NCI-H187 (cell line): ENCODE data around the gene KHDC1.
"Not testable (repeated sequence)": the region's sequence is repeated elsewhere in the genome, so short reads cannot be mapped to it uniquely, and the experiment has no call there.

Source experiments
- DNase-seq, 2 experiments: peaks; one replicate each; lab custom pipeline; 2025; lab: John Stamatoyannopoulos, UW

The KHDC1 gene

DNA sequence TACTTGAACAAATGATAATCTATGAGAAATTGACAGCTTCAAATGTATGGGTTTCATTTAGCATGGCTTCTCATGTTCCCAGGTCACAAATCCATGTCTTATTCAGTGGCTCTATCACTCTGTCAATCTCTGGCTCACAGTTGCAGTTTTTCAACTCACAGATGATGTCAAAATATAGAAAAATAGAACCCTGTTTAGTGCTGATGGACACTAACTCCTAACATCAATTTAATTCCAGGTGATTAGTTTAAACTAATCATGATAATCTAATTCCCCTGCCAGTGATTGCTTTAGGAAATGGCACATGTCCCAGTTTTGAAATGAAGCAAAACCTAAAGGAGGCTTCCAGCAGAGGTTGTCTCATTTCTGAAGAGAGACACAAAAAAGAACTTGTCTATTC is 13.0 kb downstream of the KHDC1 start:
- DNase-seq: no peak

DNA sequence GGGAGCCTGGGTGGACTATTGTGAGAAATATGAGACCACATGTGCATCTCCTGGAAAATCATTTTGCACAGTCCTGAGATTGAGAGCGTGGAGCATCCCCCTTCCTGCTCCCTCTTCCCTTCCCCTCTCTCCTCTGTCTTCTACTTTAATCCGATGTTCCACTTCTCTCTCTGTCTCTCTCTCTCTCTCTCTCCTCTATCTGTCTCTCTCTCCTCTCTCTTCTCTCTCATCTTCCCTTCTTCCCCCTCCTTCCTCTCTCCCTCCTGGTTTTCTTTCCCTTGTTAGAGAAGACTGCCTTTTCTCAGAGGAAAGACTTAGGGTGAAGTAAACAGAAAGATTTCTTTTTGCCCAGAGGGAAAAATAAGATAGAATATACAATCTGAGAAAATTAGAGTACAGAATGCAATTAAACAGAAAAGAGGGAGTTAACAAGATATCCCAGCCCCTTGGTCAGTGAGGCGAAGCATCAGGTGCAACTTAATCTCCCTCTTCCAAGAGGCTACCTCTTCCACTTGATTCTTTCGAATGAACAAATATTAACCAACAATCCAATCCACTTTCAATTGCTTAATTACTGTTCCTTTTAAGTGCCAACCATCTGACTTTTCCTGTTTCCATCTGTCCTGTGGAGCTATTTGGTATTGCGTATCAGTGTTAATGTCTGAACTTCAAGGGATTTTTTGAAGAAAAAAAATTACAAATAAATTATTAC is 14.6 kb downstream of the KHDC1 start:
- DNase-seq: no peak

DNA sequence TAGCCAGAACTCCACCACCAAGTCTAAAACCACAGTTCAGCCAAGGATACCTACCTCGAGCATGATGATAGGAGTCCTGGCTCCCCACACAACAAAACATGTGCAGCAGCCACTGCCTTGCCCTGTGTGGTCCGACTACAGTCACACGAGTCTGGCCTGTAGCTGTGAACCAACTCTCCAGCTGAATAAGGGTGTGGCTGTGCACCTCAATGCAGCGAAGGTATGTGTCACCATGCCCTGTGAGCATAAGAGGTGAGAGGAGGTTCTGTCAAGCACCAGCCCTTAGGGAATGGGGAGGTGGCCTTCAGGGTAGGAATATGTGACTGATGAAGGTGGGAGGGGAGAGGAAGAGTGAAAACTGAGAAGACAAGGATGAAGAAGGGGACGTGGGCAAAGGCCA is 21.0 kb downstream of the KHDC1 start:
- DNase-seq: no peak

DNA sequence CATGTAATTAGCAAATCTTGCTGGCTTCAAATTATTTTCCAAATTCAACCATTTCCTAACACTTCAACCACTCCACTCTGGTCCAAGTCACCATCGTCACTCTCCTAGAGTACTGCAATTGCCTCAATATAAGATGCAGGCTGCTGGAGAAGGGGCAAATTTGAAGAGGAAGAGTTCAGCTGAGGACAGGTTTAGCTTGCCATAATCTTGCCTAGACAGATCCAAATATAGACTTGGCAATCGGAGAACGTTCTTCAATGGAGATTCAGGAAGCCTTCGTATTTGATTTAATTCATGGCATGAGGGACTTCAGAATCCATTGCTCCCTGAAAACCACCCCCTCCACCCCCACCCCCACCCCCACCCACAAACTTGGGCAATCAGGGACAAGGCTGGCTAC is 22.3 kb downstream of the KHDC1 start:
- DNase-seq: no peak

DNA sequence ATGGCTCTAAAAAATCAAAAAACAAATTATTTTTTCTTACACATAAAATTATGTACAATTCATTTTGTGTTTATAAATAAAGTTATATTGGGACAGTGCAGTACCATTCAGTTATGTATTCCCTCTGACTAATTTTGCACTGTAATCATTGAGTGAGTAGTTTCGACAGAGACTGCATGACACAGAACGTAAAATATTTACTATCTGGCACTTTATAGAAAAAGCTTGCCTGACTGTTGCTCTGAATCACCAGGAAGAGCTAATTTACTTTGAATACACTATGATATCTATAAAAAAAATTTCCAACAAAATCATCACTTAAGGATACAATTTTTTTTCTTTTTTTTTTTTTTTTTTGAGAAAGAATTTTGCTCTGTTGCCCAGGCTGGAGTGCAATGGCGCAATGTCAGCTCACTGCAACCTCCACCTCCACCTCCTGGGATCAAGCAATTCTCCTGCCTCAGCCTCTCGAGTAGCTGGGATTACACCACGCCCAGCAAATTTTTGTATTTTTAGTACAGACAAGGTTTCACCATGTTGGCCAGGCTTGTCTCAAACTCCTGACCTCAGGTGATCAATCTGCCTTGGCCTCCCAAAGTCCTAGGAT is 26.7 kb downstream of the KHDC1 start:
- DNase-seq: no peak

DNA sequence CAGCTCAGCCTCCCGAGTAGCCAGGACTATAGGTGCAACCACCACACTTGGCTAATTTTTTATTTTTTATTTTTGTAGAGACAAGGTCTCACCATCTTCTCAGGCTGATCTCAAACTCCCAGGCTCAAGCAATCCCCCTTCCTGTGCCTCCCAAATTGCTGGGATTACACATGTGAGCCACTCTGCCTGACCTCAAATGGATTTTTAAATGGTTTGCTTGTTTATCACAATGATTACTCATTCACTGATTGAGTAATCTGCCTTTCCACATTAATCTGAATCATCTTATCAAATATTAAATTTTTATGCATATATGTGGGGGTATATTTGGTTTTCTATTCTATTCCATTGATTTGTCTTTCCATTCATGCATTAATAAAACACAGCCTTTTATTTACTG is 28.3 kb downstream of the KHDC1 start:
- DNase-seq: no peak

DNA sequence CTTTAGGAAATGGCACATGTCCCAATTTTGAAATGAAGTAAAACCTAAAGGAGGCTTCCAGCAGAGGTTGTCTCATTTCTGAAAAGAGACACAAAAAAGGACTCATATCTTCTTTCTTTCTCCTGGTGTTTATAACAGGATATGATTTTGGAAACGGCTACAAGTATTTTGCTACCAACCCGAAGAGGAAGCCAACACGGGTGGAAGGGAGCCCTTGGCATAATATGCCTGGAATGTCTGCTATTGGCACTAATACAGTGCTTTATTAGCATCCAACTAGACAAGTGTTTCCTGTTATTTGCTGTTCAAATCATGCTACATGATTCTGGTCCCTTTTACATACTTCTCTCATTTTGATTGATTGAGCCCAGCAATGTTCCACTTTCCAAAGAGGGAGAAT is 29.0 kb downstream of the KHDC1 start:
- not testable (repeated sequence) for DNase-seq

DNA sequence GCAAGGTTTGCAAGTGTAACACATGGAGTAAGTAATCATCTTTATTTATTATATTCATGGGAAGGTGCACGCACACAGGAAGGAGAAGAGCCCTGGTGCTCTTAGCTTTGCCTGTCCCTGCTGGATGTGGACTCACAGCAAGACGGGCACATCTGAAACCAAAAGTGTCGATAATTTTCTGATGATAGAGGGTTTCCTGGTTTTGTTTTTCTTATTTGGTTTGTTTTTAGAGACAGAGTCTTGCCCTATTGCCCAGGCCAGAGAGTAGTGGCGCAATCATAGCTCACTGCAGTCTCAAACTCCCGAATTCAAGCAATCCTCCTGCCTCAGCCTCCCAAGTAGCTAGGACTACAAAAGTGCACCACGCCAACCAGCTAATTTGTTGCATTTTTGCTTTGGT is 29.9 kb downstream of the KHDC1 start:
- DNase-seq: no peak

DNA sequence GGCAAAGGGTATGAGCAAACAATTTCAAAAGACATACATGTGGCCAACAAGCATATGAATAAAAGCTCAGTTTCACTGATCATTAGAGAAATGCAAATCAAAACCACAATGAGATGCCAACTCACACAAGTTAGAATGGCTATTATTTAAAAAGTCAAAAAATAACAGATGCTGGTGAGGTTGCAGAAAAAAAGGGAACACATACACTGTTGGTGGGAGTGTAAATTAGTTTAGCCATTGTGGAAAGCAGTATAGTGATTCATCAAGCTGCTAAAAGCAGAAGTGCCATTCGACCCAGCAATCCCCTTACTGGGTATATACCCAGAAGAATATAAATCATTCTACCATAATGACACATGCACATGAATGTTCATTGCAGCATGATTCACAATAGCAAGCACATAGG is 31.0 kb downstream of the KHDC1 start:
- DNase-seq: no peak

DNA sequence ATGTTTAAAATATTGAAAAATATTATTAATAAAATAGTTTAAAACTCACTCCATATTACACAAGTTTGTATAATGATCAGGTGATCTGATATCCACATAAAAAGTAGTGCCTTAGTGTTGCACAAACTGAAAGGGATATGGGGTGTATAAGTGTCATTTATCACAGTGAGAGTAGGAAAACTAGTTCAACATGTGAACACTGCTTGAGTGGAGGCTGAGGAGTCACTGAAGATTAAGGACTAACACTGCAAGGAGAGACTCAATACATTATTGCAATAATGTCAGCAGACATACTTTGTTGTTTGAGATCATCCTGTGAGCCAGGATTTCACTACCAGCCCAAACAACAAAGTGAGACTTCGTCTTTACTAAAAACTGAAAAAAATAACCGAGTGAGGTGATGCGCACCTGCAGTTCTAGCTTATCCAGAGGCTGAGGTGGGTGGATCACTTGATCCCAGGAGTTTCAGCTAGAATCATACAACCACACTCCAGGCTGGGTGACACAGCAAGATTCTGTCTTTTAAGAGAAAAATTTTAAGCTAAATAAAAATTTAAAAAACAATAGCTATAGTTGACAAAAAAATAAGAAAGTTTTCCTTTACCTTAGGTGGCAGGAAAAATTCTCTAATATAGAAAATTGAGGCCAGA is 35.3 kb downstream of the KHDC1 start:
- DNase-seq: no peak

DNA sequence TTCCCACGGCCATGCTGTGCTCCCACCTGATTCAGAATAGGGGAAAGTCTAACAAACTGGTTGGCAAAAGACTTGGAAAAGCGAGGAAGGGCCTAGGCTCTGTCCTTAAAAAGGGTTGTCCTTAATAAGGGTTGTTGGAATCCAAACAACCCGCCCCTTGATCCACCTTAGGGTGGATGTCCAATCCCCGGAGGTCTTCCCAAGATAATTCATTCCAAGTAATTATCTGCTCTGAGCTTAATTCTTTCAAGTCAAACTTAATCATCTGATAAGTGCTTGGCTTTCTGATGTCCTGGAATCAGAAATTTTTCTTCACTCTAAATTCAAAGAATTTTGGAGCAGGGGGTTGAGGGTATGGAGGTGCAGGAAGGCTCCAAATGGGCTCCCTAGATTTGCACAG is 37.6 kb downstream of the KHDC1 start, which contains the start of gene KHDC1L:
Gene KHDC1L, minus strand, starts transcription at position 101 of the 400 bp plus-strand sequence. Its CDS starts 88 bp downstream, at position 13.
- DNase-seq: no peak

DNA sequence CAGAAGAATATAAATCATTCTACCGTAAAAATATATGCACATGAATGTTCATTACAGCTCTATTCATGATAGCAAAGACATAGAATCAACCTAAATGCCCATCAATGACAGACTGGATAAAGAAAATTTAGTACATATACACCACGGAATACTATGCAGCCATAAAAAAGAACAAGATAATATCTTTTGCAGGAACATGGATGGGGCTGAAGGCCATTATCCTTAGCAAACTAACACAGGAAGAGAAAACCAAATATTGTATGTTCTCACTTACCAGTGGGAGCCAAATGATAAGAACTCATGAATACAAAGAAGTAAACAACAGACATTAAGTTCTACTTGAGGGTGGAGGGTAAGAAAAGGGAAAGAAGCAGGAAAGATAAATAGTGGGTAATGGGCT is 46.1 kb downstream of the KHDC1 start:
- no peak for DNase-seq

DNA sequence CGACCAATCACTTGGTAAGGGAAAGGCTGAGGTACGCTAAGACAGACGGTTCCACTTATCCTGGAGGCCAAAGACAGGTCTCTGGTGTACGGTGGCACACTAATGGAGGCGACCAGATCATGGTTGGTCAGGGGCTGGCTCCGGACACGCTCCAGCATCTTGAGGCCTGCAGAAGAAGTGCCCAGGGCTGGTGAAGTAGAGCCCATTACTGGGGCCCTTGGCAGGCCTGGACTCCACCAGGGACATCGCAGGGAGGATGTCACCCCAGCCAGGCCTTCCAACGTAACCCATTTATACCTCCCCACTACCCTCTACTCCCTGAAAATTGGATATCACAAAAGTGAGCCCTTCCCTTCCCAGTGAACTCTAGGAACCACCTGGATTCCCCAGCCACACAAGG is 53.9 kb downstream of the KHDC1 start:
- DNase-seq: no peak

DNA sequence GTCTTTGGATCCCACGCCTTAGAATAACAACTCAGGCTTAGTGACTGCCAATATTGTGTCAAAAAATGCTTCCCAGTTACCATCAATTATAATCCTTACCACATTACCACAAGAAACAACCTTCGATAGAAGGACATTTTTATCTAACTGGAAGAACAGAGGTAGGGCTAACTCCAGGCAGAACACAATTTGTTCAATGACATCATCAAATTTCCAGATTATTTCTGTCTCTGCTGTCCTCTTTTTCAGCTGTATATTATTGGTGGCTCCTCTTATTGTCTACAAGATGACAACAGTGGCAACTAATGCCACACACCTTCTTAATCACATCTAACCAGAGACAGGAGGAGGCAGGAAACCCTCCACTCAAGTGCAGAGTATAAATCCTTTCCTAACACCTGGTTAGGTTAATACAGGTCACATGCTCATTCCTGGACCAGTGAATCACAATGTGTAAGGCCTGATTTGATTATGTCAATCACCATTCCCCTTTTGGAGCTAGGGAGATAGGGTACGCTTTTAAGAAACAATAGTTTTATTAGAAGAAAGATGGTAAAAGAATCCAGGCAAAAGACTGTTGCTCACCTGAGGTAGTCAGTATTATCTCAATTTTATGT is 55.7 kb downstream of the KHDC1 start:
- DNase-seq: no peak

DNA sequence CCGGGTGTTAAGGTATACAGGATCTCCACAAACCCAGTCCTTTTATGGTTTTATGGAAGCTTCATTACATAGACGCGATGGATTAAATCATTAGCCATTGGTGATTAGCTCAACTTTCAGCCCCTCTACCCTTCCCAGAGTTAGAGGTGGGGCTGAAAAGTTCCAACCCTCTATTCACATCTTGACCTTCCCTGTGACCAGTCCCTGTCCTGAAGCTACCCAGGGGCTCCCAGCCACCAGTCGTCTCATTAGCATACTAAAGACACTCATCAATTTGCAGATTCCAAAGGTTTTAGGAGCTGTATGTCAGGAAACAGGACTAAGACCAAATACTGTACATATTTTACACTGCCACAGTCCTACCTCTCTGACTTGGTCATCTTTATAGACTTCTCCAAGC is 58.7 kb downstream of the KHDC1 start:
- no peak for DNase-seq

DNA sequence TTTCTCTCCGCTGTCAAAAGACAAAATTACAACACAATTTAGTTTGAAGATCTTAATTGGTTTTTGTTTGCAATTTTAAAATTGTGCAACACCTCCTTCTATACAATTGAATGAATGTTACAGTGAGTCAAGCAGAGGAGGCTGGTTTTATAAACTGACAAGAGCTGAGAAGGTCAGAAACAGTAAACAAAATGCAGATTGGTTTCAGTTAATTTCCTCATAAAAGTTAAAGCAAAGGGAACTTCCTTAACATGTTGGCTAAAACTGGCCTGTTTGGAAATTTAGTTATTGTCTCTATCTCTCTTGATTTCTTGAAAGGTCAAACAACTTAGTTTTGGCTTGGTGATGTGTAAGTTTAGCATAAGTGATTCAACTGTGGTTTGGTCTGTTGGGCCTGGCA is 59.9 kb downstream of the KHDC1 start:
- no peak for DNase-seq

DNA sequence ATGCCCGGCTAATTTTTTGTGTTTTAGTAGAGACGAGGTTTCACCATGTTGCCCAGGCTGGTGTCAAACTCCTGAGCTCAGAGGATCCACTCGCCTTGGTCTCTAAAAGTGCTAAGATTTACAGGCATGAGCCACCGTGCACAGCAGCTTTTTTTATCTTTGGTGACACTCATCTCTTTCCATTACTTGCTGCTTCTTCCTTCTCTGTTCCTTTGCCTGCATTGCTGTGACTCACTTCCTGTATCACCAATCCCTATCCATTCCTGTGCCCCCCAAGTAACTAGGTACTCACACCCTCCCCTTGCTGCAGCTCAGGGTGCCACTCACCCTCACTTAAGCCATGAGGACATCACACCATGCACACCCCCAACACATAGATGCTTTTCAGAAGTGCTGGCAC is 62.3 kb downstream of the KHDC1 start:
- DNase-seq: no peak

DNA sequence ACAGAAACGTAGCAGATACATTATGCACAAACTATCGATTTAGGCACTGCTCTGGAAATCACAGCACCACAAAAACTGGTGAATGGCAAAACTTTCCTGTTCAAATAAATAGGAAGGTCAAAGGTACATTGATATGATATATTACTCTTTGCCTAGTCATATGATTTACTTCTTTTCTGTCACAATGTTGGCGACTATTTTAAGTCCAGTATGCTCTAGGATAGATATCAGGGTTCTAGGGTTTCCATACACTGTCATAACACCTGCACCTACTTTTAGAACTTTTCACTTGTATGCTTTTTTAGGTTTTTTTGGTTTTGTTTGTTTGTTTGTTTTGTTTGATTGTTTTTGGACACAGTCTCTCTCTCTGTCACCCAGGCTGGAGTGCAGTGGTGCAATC is 62.7 kb downstream of the KHDC1 start:
- no peak for DNase-seq

DNA sequence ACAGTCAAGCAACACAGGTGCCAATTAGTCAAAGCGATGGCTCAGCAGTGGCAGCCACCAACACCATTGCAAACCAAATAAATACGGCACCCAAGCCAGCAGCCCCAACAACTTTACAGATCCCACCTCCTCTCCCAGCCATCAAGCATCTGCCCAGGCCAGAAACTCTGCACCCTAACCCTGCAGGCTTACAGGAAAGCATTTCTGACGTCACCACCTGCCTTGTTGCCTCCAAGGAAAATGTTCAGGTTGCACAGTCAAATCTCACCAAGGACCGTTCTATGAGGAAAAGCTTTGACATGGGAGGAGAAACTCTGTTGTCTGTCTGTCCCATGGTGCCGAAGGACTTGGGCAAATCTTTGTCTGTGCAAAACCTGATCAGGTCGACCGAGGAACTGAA is 68.3 kb downstream of the KHDC1 start:
- no peak for DNase-seq

DNA sequence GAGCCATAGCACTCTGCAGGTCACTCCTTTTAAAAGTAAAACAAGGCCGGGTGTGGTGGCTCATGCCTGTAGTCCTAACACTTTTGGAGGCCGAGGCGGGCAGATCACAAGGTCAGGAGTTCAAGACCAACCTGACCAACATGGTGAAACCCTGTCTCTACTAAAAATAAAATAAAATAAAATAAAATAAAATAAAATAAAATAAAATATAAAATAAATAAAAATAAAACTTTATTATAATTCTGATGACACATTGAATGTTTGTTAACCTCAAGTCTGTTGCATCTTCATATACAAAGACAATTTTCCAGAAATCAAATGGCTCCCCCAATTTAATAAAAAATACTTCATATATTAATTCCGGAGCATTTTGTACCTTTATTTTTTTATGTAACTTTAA is 69.7 kb downstream of the KHDC1 start:
- not testable (repeated sequence) for DNase-seq
